Measurements from ENCODE around the gene ADA.

ADA gene

GRCh38 chr20:44580581-44581268 lies 70.8 kb downstream of the ADA start:
- no peak for DNase-seq (ENCODE audit: low spot score)

- no peak for DNase-seq (ENCODE audit: low spot score)
Observed at GRCh38 chr20:44579313-44580081, 72.0 kb downstream of the ADA start.

DNA sequence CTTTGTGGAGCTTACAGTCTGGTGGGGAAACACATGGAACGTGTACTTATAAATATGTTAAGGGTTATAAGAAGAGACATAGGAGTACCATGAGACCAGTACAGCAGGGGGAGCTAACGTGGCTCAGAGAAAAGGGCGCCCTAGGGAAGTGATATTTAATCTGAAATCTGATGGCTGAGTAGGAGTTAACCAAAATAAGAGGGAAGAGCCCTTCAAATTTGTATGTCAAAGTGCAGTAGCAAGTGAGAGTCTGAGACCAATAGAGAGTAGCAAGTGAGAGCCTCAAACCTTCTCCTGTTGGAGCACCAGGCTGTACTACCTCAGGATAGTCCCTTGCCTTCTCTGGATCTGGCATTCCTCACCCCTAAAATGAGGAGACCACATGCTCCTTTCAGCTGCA lies 75.2 kb downstream of the ADA start:
- no peak for DNase-seq (ENCODE audit: low spot score)

GRCh38 chr20:44574372-44574771 lies 77.1 kb downstream of the ADA start:
- DNase-seq (ENCODE audit: low spot score): no peak

DNA sequence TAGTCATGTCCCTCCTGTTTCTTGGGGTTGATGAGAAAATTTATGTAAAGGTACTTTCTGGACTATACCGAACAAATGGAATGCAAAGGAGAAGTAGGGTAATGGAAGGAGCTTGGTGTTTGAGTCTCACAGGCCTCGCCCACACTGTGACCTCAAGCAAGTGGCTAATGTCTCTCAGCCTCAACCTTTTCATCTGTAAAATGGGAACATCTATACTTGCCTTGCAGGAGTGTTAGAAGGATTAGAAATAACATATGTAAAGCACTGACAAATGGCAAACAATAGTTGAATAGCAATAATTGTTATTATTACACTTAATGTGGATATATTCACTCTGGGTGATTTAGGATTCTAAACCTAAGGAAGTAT lies 78.0 kb downstream of the ADA start:
- no peak for DNase-seq (ENCODE audit: low spot score)

DNA sequence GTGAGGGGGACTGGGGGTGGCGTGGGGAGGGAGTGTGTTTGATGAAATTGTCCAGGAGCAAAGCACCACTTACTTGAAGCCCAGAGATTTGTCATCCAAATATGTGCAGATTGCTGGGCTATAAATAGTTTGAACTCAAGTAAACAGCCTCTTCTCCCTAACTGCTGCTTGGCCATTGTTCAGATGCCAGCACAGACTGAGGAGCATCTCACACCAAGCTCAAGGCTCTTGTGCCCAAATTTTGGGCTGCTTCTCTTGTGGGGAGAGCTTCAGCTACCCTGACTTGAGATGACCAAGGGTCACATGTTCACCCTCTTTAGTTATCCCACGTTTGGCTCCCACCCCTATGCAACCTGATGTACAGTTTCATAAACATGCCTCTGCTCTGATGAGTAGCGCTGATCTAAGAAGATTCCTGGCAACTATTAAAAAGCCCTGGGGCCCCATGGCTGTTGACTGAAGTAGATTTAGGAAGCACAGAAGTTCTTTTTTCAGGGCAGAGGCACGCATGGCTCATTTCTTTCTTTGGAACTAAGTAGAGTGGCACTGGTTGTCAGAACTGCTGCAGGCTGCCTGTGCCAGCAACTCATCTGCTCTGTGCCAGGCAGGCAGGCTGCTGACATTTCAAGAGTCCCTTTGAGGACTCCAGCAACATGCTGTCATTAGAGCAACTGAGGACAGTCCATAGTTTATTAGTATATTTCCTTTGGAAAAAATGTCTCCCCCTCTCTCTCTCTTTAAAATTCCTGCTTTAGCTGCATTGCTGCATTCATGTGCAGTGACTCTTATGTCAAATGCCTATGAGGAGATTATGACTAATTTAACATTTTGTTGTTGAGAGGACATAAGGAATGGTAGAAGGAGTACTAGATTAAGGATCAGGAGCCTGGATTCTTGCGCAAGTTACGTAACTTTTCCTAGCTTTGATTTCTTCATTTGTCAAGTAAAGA lies 78.7 kb downstream of the ADA start:
- DNase-seq (ENCODE audit: low spot score): peak; percentile 78

DNA sequence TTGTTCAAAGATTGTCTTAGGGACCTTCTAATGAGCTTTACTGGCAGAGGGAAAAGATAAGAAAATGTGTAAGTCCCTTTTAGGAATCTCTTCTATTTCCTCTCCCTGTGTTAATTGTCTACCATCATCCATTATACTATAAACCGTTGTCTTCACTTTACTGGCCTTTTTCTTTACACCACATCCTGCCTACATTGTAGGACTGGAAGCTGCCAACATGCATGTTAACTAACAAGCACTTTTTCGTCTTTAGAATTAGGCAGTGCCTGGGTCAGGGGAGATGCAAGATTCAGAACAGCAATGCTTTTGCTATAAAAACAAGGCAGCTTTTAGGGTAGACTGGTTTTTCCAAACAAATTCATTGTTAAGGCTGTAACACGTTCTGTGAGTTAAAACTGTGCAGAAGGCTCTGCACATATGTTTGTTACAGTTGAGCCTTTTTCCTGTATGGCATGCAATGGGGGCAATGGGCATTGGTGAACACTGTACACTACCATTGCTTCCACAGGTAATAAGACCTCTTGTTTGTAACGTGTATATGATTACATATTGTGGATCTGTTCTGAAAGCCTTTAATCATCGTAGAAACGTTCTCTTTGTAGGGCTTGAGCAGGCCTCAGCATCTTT lies 80.0 kb downstream of the ADA start:
- no peak for DNase-seq (ENCODE audit: low spot score)

DNA sequence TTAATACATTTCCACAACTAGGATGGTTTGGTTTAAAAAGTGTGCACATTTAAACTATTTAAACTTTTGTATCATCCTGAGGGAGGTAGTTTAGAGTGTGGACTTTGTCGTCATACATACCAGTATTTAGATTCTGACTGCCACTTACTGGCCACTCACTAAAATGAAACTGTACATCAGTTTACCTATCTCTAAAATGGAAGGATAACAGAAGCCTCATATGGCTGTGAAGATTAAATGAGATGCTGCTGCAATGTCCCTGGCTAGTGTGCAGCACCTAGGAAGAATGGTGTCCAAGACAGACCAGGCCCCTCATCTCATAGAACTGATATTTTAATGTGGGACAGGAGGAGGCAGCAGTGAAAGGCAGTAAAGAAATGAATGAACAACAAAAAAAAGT lies 81.1 kb downstream of the ADA start:
- no peak for DNase-seq (ENCODE audit: low spot score)

All from AG20443 (cell line).